PFSK-1 (cell line): ENCODE measurements around the gene NUB1.

Experiments
- FOXP2 ChIP-seq: optimal IDR thresholded peaks from 2 replicates; pipeline ENCODE3; 2011; ENCODE audit warnings: borderline replicate concordance, control low read depth, inconsistent platforms; ENCODE audit not compliant: insufficient read depth; ENCODE audit errors: extremely low read length, extremely low read depth
- POLR2AphosphoS5 ChIP-seq: IDR thresholded peaks from 2 replicates; pipeline ENCODE4 v1.6.1; 2012; ENCODE audit warnings: low read depth, mild to moderate bottlenecking, control low read depth, low read length, moderate library complexity
- REST ChIP-seq, 2 experiments: IDR thresholded peaks; 2 replicates each; pipeline versions ENCODE4 v1.6.1 to v1.8.0; 2011 to 2012; ENCODE audit warnings: low read depth in 2 of 2, low read length in 2 of 2, control low read depth in 1 of 2, inconsistent platforms in 1 of 2, mild to moderate bottlenecking in 1 of 2, moderate library complexity in 1 of 2; ENCODE audit not compliant: insufficient read depth in 1 of 2
- SIN3A ChIP-seq: IDR thresholded peaks from 2 replicates; pipeline ENCODE4 v1.6.1; 2012; ENCODE audit warnings: mild to moderate bottlenecking, low read length, moderate library complexity, borderline replicate concordance; ENCODE audit not compliant: insufficient read depth
- TAF1 ChIP-seq: IDR thresholded peaks from 2 replicates; pipeline ENCODE4 v1.6.1; 2012; ENCODE audit warnings: low read length, control low read depth, borderline replicate concordance; ENCODE audit not compliant: insufficient read depth

Gene NUB1

GRCh38 chr7:151393031-151393977, 51.7 kb downstream of the NUB1 start:
- TF ChIP-seq POLR2AphosphoS5 = no peak
- TF ChIP-seq REST (IDR thresholded peaks at IDR 0.05; ENCODE audit: insufficient read depth in 1 of 2, low read depth in 2 of 2, low read length in 2 of 2) = no peak
- TF ChIP-seq SIN3A = no peak
- TF ChIP-seq TAF1 = no peak
- no peak for TF ChIP-seq FOXP2

GRCh38 chr7:151394076-151395035, 52.7 kb downstream of the NUB1 start:
- TF ChIP-seq TAF1 (no peak), REST (IDR thresholded peaks at IDR 0.05; ENCODE audit: insufficient read depth in 1 of 2, low read depth in 2 of 2, low read length in 2 of 2) (no peak), SIN3A (no peak), FOXP2 (no peak), POLR2AphosphoS5 (no peak)

GRCh38 chr7:151395036-151395367, 53.4 kb downstream of the NUB1 start:
- TF ChIP-seq FOXP2 = no peak
- no peak for TF ChIP-seq TAF1
- TF ChIP-seq REST (IDR thresholded peaks at IDR 0.05; ENCODE audit: insufficient read depth in 1 of 2, low read depth in 2 of 2, low read length in 2 of 2) = no peak
- no peak for TF ChIP-seq SIN3A
- TF ChIP-seq POLR2AphosphoS5 = no peak

- TF ChIP-seq SIN3A (no peak), FOXP2 (no peak), POLR2AphosphoS5 (no peak), TAF1 (no peak), REST (IDR thresholded peaks at IDR 0.05; ENCODE audit: insufficient read depth in 1 of 2, low read depth in 2 of 2, low read length in 2 of 2) (no peak)
Measured at GRCh38 chr7:151396328-151396970, 54.8 kb downstream of the NUB1 start.
